AG09319 (cell line): ENCODE data around the gene RBFA.
A peak's percentile ranks its signal among the peaks of the same experiment; 100 is the strongest.

Source experiments
- DNase-seq: peaks from one replicate; pipeline ENCODE4 v3.0.0-alpha.2; 2010; ENCODE audit warnings: low read depth; ENCODE audit errors: extremely low read depth
- TF ChIP-seq, protein P1 (sequence below): IDR thresholded peaks from 2 replicates; pipeline ENCODE4 v1.5.1; 2011; ENCODE audit warnings: low read depth, mild to moderate bottlenecking, inconsistent platforms, low read length, moderate library complexity

The RBFA gene

DNA sequence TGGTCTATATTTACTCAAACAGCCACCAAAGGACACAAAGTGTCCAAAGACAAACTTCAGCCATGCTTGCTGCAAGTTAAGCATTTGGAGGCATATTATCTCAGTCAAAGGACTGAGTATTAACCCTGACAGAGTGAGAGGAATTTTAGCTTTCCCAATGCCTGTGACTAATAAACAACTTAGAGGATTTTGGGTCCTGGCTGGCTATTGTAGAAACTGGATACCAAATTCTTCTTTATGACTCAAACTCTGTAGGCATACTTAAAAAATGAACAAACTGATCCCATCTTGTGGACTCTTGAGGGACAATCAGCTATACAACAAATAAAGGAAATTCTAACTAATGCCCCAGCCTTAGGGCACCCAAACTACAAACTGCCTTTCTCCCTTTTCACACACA, 6.5 kb upstream of the RBFA start:
- DNase-seq, result peak; percentile 47
- TF ChIP-seq, protein P1, sequence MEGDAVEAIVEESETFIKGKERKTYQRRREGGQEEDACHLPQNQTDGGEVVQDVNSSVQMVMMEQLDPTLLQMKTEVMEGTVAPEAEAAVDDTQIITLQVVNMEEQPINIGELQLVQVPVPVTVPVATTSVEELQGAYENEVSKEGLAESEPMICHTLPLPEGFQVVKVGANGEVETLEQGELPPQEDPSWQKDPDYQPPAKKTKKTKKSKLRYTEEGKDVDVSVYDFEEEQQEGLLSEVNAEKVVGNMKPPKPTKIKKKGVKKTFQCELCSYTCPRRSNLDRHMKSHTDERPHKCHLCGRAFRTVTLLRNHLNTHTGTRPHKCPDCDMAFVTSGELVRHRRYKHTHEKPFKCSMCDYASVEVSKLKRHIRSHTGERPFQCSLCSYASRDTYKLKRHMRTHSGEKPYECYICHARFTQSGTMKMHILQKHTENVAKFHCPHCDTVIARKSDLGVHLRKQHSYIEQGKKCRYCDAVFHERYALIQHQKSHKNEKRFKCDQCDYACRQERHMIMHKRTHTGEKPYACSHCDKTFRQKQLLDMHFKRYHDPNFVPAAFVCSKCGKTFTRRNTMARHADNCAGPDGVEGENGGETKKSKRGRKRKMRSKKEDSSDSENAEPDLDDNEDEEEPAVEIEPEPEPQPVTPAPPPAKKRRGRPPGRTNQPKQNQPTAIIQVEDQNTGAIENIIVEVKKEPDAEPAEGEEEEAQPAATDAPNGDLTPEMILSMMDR, result peak; percentile 9; the same call in 1 of the 2 replicates

DNA sequence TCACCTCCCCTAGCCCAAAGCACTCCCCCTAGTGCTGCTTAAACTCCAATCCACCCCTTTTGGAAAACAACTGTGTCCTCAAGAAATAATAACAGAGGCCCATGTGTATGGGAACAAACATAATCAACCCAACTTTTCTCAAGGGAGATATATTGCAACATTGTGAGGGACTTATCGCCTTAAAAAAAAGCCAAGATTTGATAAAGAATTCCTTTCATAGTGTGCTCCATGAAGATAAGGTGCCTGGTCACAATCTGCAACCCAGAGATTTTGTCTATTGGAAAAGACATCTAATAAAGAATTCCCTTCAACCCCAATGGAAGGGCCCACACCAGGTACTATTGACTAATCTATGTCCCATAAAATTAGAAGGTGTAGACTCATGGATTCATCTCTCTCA, 4.5 kb upstream of the RBFA start:
- TF ChIP-seq, protein P1, result no peak
- no peak for DNase-seq

DNA sequence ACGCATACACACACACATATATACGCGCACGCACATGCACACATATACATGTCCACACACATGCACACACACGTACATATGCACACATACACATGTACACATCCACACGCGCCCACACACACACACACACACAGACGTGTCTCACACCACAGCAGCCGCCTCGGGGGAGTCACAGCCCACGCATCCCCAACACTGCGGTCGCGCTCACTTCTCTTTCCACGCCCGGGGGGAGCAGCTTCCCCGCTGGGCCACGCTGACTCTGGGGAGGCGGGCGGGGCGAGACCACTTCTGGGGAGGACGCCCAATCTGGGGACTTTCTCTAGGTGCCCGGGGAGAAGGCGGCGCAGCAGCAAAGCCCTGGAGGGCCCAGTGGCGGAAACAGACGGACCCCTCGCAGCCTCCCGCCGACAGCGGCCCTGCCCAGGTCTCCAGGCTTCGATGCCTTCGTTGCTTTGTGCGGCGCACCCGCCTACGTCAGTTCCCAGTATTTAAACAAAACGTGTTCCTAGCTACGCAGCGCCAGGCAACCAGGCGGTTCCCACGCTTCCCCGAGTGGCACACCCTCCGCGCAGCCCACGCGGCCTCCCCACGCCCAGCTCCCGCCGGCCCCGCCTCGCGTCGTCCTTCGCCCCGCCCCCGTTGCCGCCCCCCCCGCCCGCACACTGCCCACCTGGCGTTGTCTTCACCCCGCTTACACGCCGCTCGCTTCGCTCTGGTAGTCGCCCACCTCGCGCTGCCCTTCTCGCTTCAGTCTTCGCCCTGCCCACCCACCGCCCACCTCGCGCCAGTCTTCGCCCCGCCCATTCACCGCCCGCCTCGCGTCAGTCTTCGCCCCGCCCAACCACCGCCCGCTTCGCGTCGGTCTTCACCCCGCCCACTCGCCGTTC, 810 bp upstream of the RBFA start:
- no peak for DNase-seq
- TF ChIP-seq, protein P1, result no peak

DNA sequence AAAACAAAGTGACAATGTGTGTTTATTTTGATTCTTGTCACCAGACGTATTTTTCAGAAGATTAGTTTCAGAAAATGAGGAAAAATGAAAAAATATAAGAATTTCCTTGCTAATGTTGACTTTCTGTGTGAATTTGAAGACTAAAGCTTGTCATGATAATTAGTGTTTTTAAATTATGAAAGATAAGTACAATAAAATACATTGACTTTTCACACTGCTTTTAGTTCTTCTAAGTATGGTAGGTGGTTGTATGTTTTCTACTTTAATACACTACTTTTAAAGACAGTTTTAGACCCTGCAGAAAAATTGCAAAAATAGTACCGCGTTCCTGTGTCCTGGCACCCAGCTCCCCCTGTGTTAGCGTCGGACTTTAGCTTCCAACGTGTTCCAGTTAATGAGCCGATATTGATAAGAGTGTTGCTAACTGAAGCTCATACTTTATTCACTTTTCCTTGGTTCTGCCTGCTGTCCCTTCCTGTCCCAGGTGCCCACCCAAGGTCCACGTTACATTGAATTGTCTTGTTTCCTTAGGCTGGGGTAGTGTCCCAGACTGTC, 695 bp downstream of the RBFA start:
- TF ChIP-seq, protein P1, result no peak
- no peak for DNase-seq

DNA sequence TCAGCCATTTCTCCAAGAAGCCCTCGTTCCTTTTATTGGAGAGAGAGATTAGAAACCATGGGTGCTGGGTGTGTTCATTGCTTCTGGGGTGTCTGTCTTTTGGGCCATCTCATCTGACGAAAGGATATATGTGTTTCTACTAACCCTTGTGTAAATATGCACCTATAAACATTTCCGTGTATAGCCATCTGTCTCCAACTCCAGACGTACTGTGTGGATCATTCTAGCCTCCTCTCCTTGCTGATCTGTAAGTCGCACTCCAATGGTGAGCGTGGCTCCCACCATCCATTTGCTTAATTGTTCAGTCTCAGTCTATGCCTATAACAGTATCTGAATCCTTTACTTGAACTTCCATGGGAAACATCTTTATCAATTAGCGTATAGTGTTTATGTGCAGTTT, 1.8 kb downstream of the RBFA start:
- no peak for DNase-seq
- TF ChIP-seq, protein P1, result no peak

DNA sequence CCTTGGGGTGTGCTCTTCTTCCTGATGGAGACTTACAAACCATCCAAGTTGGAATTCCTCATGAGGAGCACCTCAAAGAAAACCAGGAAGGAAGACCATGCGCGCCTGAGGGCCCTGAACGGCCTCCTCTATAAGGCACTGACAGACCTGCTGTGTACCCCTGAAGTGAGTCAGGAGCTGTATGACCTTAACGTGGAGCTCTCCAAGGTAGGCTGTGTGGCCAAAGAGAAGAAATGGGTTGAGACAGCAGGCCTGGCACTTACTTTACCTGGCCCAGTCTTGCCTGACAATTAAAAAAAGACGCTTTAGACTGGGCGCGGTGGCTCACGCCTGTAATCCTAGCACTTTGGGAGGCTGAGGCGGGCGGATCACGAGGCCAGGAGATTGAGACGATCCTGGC, 3.1 kb downstream of the RBFA start:
- DNase-seq, result no peak
- TF ChIP-seq, protein P1, result no peak

DNA sequence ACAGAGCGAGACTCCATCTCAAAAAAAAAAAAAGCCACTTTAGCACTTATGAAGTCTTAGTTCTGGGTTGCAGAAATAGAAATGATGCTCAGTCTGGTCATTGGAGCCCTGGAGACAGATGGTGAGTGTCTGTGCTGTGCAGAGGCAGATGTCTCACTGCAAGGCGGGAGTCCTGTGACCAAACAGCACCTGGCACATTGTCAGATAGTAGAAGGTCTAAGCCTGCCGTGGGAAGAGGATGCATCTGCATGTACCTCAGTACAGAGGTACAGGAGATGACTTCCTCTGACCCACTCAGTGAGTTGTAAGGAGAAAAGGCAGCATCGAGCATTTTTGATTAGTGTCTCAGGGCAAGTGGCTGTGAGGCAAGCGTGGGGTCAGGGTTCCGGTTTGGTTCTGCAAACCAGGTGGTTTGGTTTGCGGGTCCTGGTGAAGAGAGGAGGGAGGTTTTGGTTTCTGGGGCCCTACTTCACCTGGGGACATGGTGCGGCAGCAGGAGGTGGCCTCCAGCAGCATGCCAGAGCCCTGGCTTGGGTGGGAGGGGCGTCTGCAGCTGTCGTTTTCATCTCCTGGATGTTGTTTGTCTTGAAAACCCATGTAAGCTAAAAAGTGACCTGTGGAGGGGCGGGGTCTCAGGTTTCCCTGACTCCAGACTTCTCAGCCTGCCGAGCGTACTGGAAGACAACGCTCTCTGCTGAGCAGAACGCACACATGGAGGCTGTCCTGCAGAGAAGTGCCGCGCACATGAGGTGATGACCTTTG, 3.8 kb downstream of the RBFA start:
- DNase-seq, result no peak
- TF ChIP-seq, protein P1, result no peak
